Trophoblast cell (in vitro differentiated cells and primary cell): ENCODE measurements around the gene LCOR.

ENCODE experiments used
- DNase-seq, 2 donors: peaks; one replicate each; pipeline ENCODE4 v3.0.0-alpha.2; 2016
- H2AFZ ChIP-seq: 2 replicates; pipeline ENCODE4 v1.6.1; 2013; ENCODE audit warnings: low read length, moderate library complexity, mild to moderate bottlenecking; ENCODE audit not compliant: insufficient read depth, poor library complexity
- H2AK5ac ChIP-seq: 2 replicates; pipeline ENCODE4 v1.6.1; 2013; ENCODE audit warnings: mild to moderate bottlenecking, low read length
- H2BK120ac ChIP-seq: 2 replicates; pipeline ENCODE4 v1.6.1; 2013; ENCODE audit warnings: low read length, mild to moderate bottlenecking, moderate library complexity; ENCODE audit not compliant: insufficient read depth, poor library complexity
- H2BK12ac ChIP-seq: 2 replicates; pipeline ENCODE4 v1.6.1; 2013; ENCODE audit warnings: mild to moderate bottlenecking, low read length, moderate library complexity
- H2BK5ac ChIP-seq: 2 replicates; pipeline ENCODE4 v1.6.1; 2013; ENCODE audit warnings: low read length, low read depth, moderate library complexity, mild to moderate bottlenecking; ENCODE audit not compliant: poor library complexity
- H3K14ac ChIP-seq: 2 replicates; pipeline ENCODE4 v1.6.1; 2013; ENCODE audit warnings: mild to moderate bottlenecking, low read length
- H3K18ac ChIP-seq: 2 replicates; pipeline ENCODE4 v1.6.1; 2013; ENCODE audit warnings: mild to moderate bottlenecking, low read length
- H3K23ac ChIP-seq: 2 replicates; pipeline ENCODE4 v1.6.1; 2013; ENCODE audit warnings: low read length
- H3K27ac ChIP-seq: 2 replicates; pipeline ENCODE4 v1.5.1; 2013; ENCODE audit warnings: low read depth, mild to moderate bottlenecking, inconsistent platforms, low read length, moderate library complexity
- H3K27me3 ChIP-seq: 2 replicates; pipeline ENCODE4 v1.6.1; 2013; ENCODE audit warnings: inconsistent platforms, mild to moderate bottlenecking, low read length, moderate library complexity; ENCODE audit not compliant: insufficient read depth
- H3K36me3 ChIP-seq, 2 experiments: 1 replicate in 1 of 2; 2 replicates in 1 of 2; pipeline ENCODE4 v1.6.1; 2013; ENCODE audit warnings: low read length in 2 of 2, mild to moderate bottlenecking in 2 of 2, moderate library complexity in 1 of 2; ENCODE audit not compliant: insufficient read depth in 2 of 2, control insufficient read depth in 1 of 2
- H3K4ac ChIP-seq: 2 replicates; pipeline ENCODE4 v1.6.1; 2013; ENCODE audit warnings: low read depth, mild to moderate bottlenecking, low read length, moderate library complexity
- H3K4me1 ChIP-seq, 2 experiments: 1 replicate in 1 of 2; 2 replicates in 1 of 2; pipeline ENCODE4 v1.6.1; 2013; ENCODE audit warnings: low read length in 2 of 2, mild to moderate bottlenecking in 2 of 2, moderate library complexity in 1 of 2; ENCODE audit not compliant: insufficient read depth in 2 of 2, control insufficient read depth in 1 of 2
- H3K4me2 ChIP-seq: 2 replicates; pipeline ENCODE4 v1.6.1; 2013; ENCODE audit warnings: inconsistent platforms, mild to moderate bottlenecking, low read length, moderate library complexity
- H3K4me3 ChIP-seq: 2 replicates; pipeline ENCODE4 v1.5.1; 2013; ENCODE audit warnings: mild to moderate bottlenecking, low read depth, low read length, inconsistent platforms
- H3K79me1 ChIP-seq: one replicate; pipeline ENCODE4 v1.6.1; 2013; ENCODE audit warnings: low read length
- H3K79me2 ChIP-seq: 2 replicates; pipeline ENCODE4 v1.6.1; 2013; ENCODE audit warnings: low read length, mild to moderate bottlenecking; ENCODE audit not compliant: control insufficient read depth, insufficient read depth, poor library complexity
- H3K9ac ChIP-seq: 2 replicates; pipeline ENCODE4 v1.6.1; 2013; ENCODE audit warnings: mild to moderate bottlenecking, low read length
- H3K9me3 ChIP-seq: 2 replicates; pipeline ENCODE4 v1.6.1; 2013; ENCODE audit warnings: low read depth, mild to moderate bottlenecking, control low read depth, inconsistent platforms, low read length; ENCODE audit not compliant: insufficient read depth
- H4K12ac ChIP-seq: 2 replicates; pipeline ENCODE4 v1.6.1; 2013; ENCODE audit warnings: low read depth, mild to moderate bottlenecking, low read length, moderate library complexity
- H4K8ac ChIP-seq: 2 replicates; pipeline ENCODE4 v1.6.1; 2013; ENCODE audit warnings: low read depth, mild to moderate bottlenecking, low read length, moderate library complexity
- H4K91ac ChIP-seq: one replicate; pipeline ENCODE4 v1.6.1; 2013; ENCODE audit warnings: low read depth, mild to moderate bottlenecking, low read length, moderate library complexity
- WGBS: extraction: QIAGEN DNeasy Blood & Tissue Kit; methylation state at CpG from one replicate; pipeline ENCODE4 v1.1.7; 2013; ENCODE audit warnings: missing lambda C conversion rate; ENCODE audit not compliant: insufficient read length, insufficient coverage; ENCODE audit errors: extremely low coverage; 5-methylcytosine and 5-hydroxymethylcytosine counted together

The LCOR gene

GRCh38 chr10:96978621-96979154 is 146.6 kb downstream of the LCOR start:
- Histone ChIP-seq H3K9me3 (no peaks in the 10 kb centered on the region), H3K4me1 (peaks cover 2 to 8% of the 10 kb centered on the region in 2 experiments), H3K36me3 (peaks cover 0 to 12% of the 10 kb centered on the region in 2 experiments), H3K79me2 (no peaks in the 10 kb centered on the region), H2AK5ac (no peak overlapping the region), H3K23ac (no peak overlapping the region), H2BK120ac (no peak overlapping the region), H3K79me1 (no peaks in the 10 kb centered on the region), H3K9ac (no peak overlapping the region), H4K12ac (no peak overlapping the region), H4K91ac (no peak overlapping the region), H2BK12ac (no peak overlapping the region), H3K14ac (no peak overlapping the region), H3K27me3 (no peaks in the 10 kb centered on the region), H4K8ac (no peak overlapping the region), H3K4ac (no peak overlapping the region), H3K4me2 (no peak overlapping the region), H2BK5ac (no peak overlapping the region), H3K18ac (no peak overlapping the region), H3K27ac (peak overlapping the region; percentile 20), H2AFZ (no peak overlapping the region), H3K4me3 (no peak overlapping the region)
- no CpG with 5 or more reads among the region's 3 CpGs for WGBS
- peak in 1 of 2 donors; percentile 71 for DNase-seq

- Histone ChIP-seq H3K4ac (no peak overlapping the region), H2BK120ac (no peak overlapping the region), H3K27ac (no peak overlapping the region), H2BK12ac (no peak overlapping the region), H3K9ac (no peak overlapping the region), H4K8ac (no peak overlapping the region), H3K27me3 (no peaks in the 10 kb centered on the region), H2AK5ac (no peak overlapping the region), H3K79me2 (no peaks in the 10 kb centered on the region), H2BK5ac (no peak overlapping the region), H3K18ac (no peak overlapping the region), H3K79me1 (no peaks in the 10 kb centered on the region), H4K91ac (no peak overlapping the region), H3K36me3 (peaks cover 0 to 16% of the 10 kb centered on the region in 2 experiments), H3K4me3 (no peak overlapping the region), H4K12ac (no peak overlapping the region), H2AFZ (no peak overlapping the region), H3K14ac (no peak overlapping the region), H3K4me1 (peaks cover 2% of the 10 kb centered on the region in 2 experiments), H3K9me3 (no peaks in the 10 kb centered on the region), H3K4me2 (no peak overlapping the region), H3K23ac (no peak overlapping the region)
- peak in 1 of 2 donors; percentile 88 for DNase-seq
- WGBS, result no CpG with 5 or more reads among the region's 12 CpGs
Measured at GRCh38 chr10:96982149-96982930, 150.2 kb downstream of the LCOR start.

- Histone ChIP-seq H2BK120ac (no peak overlapping the region), H2BK5ac (no peak overlapping the region), H2AFZ (no peak overlapping the region), H3K9ac (no peak overlapping the region), H3K27ac (no peak overlapping the region), H3K14ac (no peak overlapping the region), H3K79me2 (no peaks in the 10 kb centered on the region), H4K8ac (no peak overlapping the region), H3K27me3 (no peaks in the 10 kb centered on the region), H4K12ac (no peak overlapping the region), H3K4me2 (no peak overlapping the region), H3K4me3 (no peak overlapping the region), H3K4ac (no peak overlapping the region), H3K36me3 (peaks cover 0 to 16% of the 10 kb centered on the region in 2 experiments), H2AK5ac (no peak overlapping the region), H4K91ac (no peak overlapping the region), H3K23ac (no peak overlapping the region), H3K4me1 (peaks cover 0 to 6% of the 10 kb centered on the region in 2 experiments), H3K9me3 (no peaks in the 10 kb centered on the region), H3K79me1 (no peaks in the 10 kb centered on the region), H3K18ac (no peak overlapping the region), H2BK12ac (no peak overlapping the region)
- no CpG with 5 or more reads among the region's 14 CpGs for WGBS
- DNase-seq, result no peak
Measured at GRCh38 chr10:96984541-96985131, 152.5 kb downstream of the LCOR start.

- Histone ChIP-seq H4K12ac (no peak overlapping the region), H2BK5ac (no peak overlapping the region), H3K27ac (no peak overlapping the region), H4K91ac (no peak overlapping the region), H2BK12ac (no peak overlapping the region), H3K4ac (no peak overlapping the region), H3K9ac (no peak overlapping the region), H3K36me3 (peaks cover 0 to 11% of the 10 kb centered on the region in 2 experiments), H3K79me2 (no peaks in the 10 kb centered on the region), H3K14ac (no peak overlapping the region), H3K23ac (no peak overlapping the region), H2BK120ac (no peak overlapping the region), H2AFZ (no peak overlapping the region), H3K4me3 (no peak overlapping the region), H4K8ac (no peak overlapping the region), H3K27me3 (no peaks in the 10 kb centered on the region), H3K4me1 (peaks cover 0 to 6% of the 10 kb centered on the region in 2 experiments), H3K9me3 (no peaks in the 10 kb centered on the region), H3K4me2 (no peak overlapping the region), H3K79me1 (no peaks in the 10 kb centered on the region), H3K18ac (no peak overlapping the region), H2AK5ac (no peak overlapping the region)
- WGBS, result no CpG with 5 or more reads among the region's 6 CpGs
- no peak for DNase-seq
Measured at GRCh38 chr10:96986200-96986856, 154.2 kb downstream of the LCOR start.
